HepG2 (cell line): ENCODE results near the gene MTX1. TPM values are rescaled to one million over a fixed set of nuclear protein-coding genes. Genes with fewer than 3 reads are reported as not detected.

ENCODE experiments used
- ATAC-seq: fragments of 200-7000 bp; cut with Tn5 transposase; 3 replicates; pipeline ENCODE4 v1.9.1; 2020; ENCODE audit warnings: mild to moderate bottlenecking, moderate library complexity
- BruUV-seq: library from RNA; stranded (reverse); fragments of 400-500 nt; replicated peaks from 2 replicates; lab custom pipeline; 2021; lab: Mats Ljungman, UMichigan
- CTCF ChIA-PET: fragments of 300-600 bp; formaldehyde crosslinking; extraction: SDS; loops from one replicate; lab custom pipeline; 2021; ENCODE audit warnings: low total read pairs, inconsistent platforms, low intra/inter-chr PET ratio; lab: Yijun Ruan, JAX
- POLR2A ChIA-PET: fragments of 350-600 bp; sonication (Branson Sonifier 250); formaldehyde crosslinking; loops from one replicate; lab custom pipeline; 2020; ENCODE audit warnings: antibody characterized with exemption, inconsistent platforms; lab: Yijun Ruan, JAX
- DNase-seq: peaks from one replicate; pipeline ENCODE4 v3.0.0-alpha.2; 2015; ENCODE audit warnings: low spot score
- FAIRE-seq: peaks from 3 replicates; lab custom pipeline; 2011; peaks lifted over from hg19 to GRCh38; lab: Jason Lieb, UNC
- H2AFZ ChIP-seq: one replicate; pipeline ENCODE4 v1.6.1; 2011; ENCODE audit warnings: low read length, inconsistent platforms
- H3K27ac ChIP-seq: fragments of 300-600 bp; 3 replicates; pipeline ENCODE4 v1.8.0; 2011; ENCODE audit warnings: mixed run types, mild to moderate bottlenecking, mixed read lengths, low read length, inconsistent platforms; ENCODE audit not compliant: insufficient read depth; ENCODE audit errors: extremely low read length
- H3K27me3 ChIP-seq, 2 experiments: fragments of 200-600 bp in 1 of 2; 2 replicates in 1 of 2; 3 replicates in 1 of 2; pipeline versions ENCODE4 v1.6.0 to v1.8.0; 2011; ENCODE audit warnings: low read length in 2 of 2, mild to moderate bottlenecking in 2 of 2, moderate library complexity in 2 of 2, inconsistent platforms in 1 of 2; ENCODE audit not compliant: insufficient read depth in 2 of 2, control insufficient read depth in 1 of 2
- H3K36me3 ChIP-seq, 2 experiments: fragments of 200-600 bp in 1 of 2; replicated peaks in 1 of 2; 2 replicates in 1 of 2; 3 replicates in 1 of 2; pipeline versions ENCODE4 v1.5.1 to v1.8.0; 2011; ENCODE audit warnings: low read length in 2 of 2, inconsistent platforms in 1 of 2; ENCODE audit not compliant: insufficient read depth in 2 of 2, control insufficient read depth in 1 of 2
- H3K4me1 ChIP-seq: 2 replicates; pipeline ENCODE4 v1.5.1; 2012; ENCODE audit warnings: low read length, inconsistent platforms; ENCODE audit not compliant: insufficient read depth
- H3K4me2 ChIP-seq: 2 replicates; pipeline ENCODE4 v1.6.0; 2011; ENCODE audit warnings: low read depth, low read length, inconsistent platforms
- H3K4me3 ChIP-seq, 3 experiments: fragments of 200-600 bp in 1 of 3; sonication (generic), shearing (Covaris generic) in 1 of 3; replicated peaks in 1 of 3; 2 replicates each; pipeline ENCODE4 v1.5.1; 2011 to 2016; ENCODE audit warnings: low read length in 3 of 3, inconsistent platforms in 2 of 3, low read depth in 2 of 3, mild to moderate bottlenecking in 2 of 3, control low read depth in 1 of 3, mixed read lengths in 1 of 3; ENCODE audit not compliant: insufficient read depth in 1 of 3
- H3K79me2 ChIP-seq: one replicate; pipeline ENCODE4 v1.6.1; 2011; ENCODE audit warnings: low read length, inconsistent platforms; ENCODE audit not compliant: insufficient read depth
- H3K9ac ChIP-seq: 2 replicates; pipeline ENCODE4 v1.6.0; 2011; ENCODE audit warnings: mild to moderate bottlenecking, low read depth, low read length, inconsistent platforms; ENCODE audit not compliant: insufficient read depth
- H3K9me3 ChIP-seq: 2 replicates; pipeline ENCODE4 v1.5.1; 2012; ENCODE audit warnings: mild to moderate bottlenecking, low read length
- H4K20me1 ChIP-seq: 2 replicates; pipeline ENCODE4 v1.6.0; 2011; ENCODE audit warnings: inconsistent platforms, mild to moderate bottlenecking, low read length, moderate library complexity; ENCODE audit not compliant: insufficient read depth
- FLYWCH1 ChIP-seq: sonication (generic); formaldehyde crosslinking; IDR thresholded peaks from 2 replicates; pipeline ENCODE4 v1.8.1; 2023; ENCODE audit warnings: mild to moderate bottlenecking, missing genetic modification reagents
- HES4 ChIP-seq: sonication (generic); formaldehyde crosslinking; IDR thresholded peaks from 2 replicates; pipeline ENCODE4 v1.9.0; 2021; ENCODE audit warnings: mild to moderate bottlenecking, missing genetic modification reagents, borderline replicate concordance
- HNRNPL ChIP-seq: fragments of 200-400 bp; formaldehyde crosslinking; IDR thresholded peaks from 2 replicates; pipeline ENCODE4 v1.6.1; 2017; ENCODE audit warnings: mild to moderate bottlenecking, low read depth, low read length
- RELA ChIP-seq: sonication (generic); formaldehyde crosslinking; IDR thresholded peaks from 2 replicates; pipeline ENCODE4 v1.4.0; 2020; ENCODE audit warnings: missing genetic modification reagents
- TBX2 ChIP-seq: sonication (generic); formaldehyde crosslinking; IDR thresholded peaks from 2 replicates; pipeline ENCODE4 v1.5.0; 2020; ENCODE audit warnings: missing genetic modification reagents, mild to moderate bottlenecking, borderline replicate concordance
- TP53 ChIP-seq: sonication (generic); formaldehyde crosslinking; conservative IDR thresholded peaks from 2 replicates; pipeline ENCODE4 v1.4.0; 2020; ENCODE audit warnings: missing genetic modification reagents
- ZNF605 ChIP-seq: sonication (generic); formaldehyde crosslinking; IDR thresholded peaks from 2 replicates; pipeline ENCODE4 v1.8.0; 2022; ENCODE audit warnings: mild to moderate bottlenecking, missing genetic modification reagents
- WGBS: methylation state at CpG from one replicate; pipeline ENCODE4 v1.1.6; 2017; ENCODE audit warnings: low lambda C conversion rate; 5-methylcytosine and 5-hydroxymethylcytosine counted together
- in situ Hi-C: cut with HindIII; loops from 2 replicates; pipeline ENCODE4 v1.10.0; 2017; ENCODE audit warnings: low pct_unique_long_range_greater_than_20kb; ENCODE audit not compliant: extremely low pct_ligation_motif_present
- intact Hi-C: fragments of 100-400 bp; cut with micrococcal nuclease; formaldehyde crosslinking; loops from one replicate; pipeline ENCODE4 v1.10.0; 2022; ENCODE audit not compliant: unreplicated experiment
- polyA plus RNA-seq, 8 experiments: library from polyadenylated mRNA; depleted of rRNA in 3 of 8; stranded (reverse) in 7 of 8; unstranded in 1 of 8; fragments of >200 nt; fragmentation: Illumina TruSeq in 4 of 8; extraction: Trizol in 4 of 8; gene quantifications; 2 replicates each; pipeline versions ENCODE4 v1.2.1 to v1.2.3, GENCODE V29; 2011 to 2016; ENCODE audit warnings: low read depth in 4 of 8, missing spikeins in 1 of 8, mixed read lengths in 1 of 8; ENCODE audit not compliant: insufficient read depth in 1 of 8
- total RNA-seq, 5 experiments: library from RNA; depleted of rRNA; stranded (reverse); fragments of >200 nt; fragmentation: Illumina TruSeq; extraction: Trizol; gene quantifications; 2 replicates each; pipeline ENCODE4 v1.2.3, GENCODE V29; 2016; ENCODE audit warnings: low read depth in 1 of 5
- TF ChIP-seq, protein P1 (sequence below): sonication (generic); formaldehyde crosslinking; IDR thresholded peaks from 2 replicates; pipeline ENCODE4 v1.5.1; 2020; ENCODE audit warnings: missing genetic modification reagents, mild to moderate bottlenecking, borderline replicate concordance
- TF ChIP-seq, protein P2 (sequence below): sonication (generic); formaldehyde crosslinking; IDR thresholded peaks from 2 replicates; pipeline ENCODE4 v1.9.0; 2022; ENCODE audit warnings: low read depth, missing genetic modification reagents

MTX1 gene
- total and polyA plus RNA-seq, 2 of the 13 experiments (the other 11 are each of a cell fraction or from before 2014, with no cell fraction given): 64.5 to 72.6 TPM

DNA sequence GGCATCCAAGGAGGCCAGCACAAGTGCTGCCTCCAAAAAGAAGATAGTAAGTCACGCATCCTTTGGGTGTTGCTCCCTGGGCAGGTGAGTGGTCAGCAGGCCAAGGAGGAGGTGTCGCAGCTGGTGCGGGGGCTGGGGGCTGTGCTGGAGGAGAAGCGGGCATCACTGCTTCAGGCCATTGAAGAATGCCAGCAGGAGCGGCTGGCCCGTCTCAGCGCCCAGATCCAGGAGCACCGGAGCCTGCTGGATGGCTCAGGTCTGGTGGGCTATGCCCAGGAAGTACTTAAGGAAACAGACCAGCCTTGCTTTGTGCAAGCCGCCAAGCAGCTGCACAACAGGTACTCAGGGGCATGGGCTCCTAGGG, 30.6 kb upstream of the MTX1 start:
- 92% methylated on average over 9 of the region's 9 CpGs for WGBS
- Histone ChIP-seq H3K27me3 (peaks cover 2 to 10% of the 10 kb centered on the region in 2 experiments; a peak in 2 of 5 replicates), H3K4me3 (peak overlapping the region; percentile 26 to 69 (median 50)), H3K4me1 (peaks cover 43% of the 10 kb centered on the region), H3K79me2 (no peaks in the 10 kb centered on the region), H2AFZ (no peak overlapping the region), H3K36me3 (no peaks in the 10 kb centered on the region), H3K9me3 (no peaks in the 10 kb centered on the region), H3K4me2 (peak overlapping the region; percentile 76), H3K27ac (no peak overlapping the region), H4K20me1 (no peaks in the 10 kb centered on the region), H3K9ac (peak overlapping the region; percentile 34)
- intact Hi-C loops (no loop called here), in situ Hi-C loops (no loop called here)
- TF ChIP-seq RELA (no peak), TBX2 (CRISPR knock-in tag) (no peak), HNRNPL (0 out of 2 replicates have a peak, but pooled peaks have one; percentile 32), TP53 (CRISPR knock-in tag) (no peak), ZNF605 (no peak), FLYWCH1 (no peak), HES4 (CRISPR knock-in tag) (no peak)
- TF ChIP-seq, protein P1, sequence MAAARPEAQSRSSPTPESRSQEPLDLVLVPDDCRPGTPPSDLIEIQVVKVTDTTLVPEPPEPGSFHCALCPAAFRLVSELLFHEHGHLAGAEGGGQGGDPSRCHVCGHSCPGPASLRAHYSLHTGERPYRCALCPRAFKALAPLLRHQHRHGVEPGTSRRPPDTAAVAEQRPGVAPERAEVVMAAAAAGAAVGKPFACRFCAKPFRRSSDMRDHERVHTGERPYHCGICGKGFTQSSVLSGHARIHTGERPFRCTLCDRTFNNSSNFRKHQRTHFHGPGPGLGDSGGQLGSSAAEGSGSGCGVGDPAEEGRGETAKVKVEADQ: no peak
- TF ChIP-seq, protein P2, sequence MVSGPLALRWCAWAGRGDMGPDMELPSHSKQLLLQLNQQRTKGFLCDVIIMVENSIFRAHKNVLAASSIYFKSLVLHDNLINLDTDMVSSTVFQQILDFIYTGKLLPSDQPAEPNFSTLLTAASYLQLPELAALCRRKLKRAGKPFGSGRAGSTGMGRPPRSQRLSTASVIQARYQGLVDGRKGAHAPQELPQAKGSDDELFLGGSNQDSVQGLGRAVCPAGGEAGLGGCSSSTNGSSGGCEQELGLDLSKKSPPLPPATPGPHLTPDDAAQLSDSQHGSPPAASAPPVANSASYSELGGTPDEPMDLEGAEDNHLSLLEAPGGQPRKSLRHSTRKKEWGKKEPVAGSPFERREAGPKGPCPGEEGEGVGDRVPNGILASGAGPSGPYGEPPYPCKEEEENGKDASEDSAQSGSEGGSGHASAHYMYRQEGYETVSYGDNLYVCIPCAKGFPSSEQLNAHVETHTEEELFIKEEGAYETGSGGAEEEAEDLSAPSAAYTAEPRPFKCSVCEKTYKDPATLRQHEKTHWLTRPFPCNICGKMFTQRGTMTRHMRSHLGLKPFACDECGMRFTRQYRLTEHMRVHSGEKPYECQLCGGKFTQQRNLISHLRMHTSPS (CRISPR knock-in tag): no peak
- no peak for FAIRE-seq
- ATAC-seq: no peak
- CTCF ChIA-PET: interaction anchor here (1.4 kb wide), 1 partner anchor 16 kb away, joined by 4 read pairs; no protein-coding TSS in a partner anchor
- no peak for DNase-seq
- POLR2A ChIA-PET: interaction anchor here (0.9 to 1.3 kb wide), 4 partner anchors 16 to 52 kb away, joined by 3 to 5 read pairs (median 4); partner anchors contain the start of gene SLC50A1
- BruUV-seq: no TSS peak
